NCI-H2029 (cell line): Measurements from ENCODE around the gene IL1RAP.

Experiments used
- DNase-seq: peaks from one replicate; lab custom pipeline; 2025; lab: John Stamatoyannopoulos, UW

Gene IL1RAP

DNA sequence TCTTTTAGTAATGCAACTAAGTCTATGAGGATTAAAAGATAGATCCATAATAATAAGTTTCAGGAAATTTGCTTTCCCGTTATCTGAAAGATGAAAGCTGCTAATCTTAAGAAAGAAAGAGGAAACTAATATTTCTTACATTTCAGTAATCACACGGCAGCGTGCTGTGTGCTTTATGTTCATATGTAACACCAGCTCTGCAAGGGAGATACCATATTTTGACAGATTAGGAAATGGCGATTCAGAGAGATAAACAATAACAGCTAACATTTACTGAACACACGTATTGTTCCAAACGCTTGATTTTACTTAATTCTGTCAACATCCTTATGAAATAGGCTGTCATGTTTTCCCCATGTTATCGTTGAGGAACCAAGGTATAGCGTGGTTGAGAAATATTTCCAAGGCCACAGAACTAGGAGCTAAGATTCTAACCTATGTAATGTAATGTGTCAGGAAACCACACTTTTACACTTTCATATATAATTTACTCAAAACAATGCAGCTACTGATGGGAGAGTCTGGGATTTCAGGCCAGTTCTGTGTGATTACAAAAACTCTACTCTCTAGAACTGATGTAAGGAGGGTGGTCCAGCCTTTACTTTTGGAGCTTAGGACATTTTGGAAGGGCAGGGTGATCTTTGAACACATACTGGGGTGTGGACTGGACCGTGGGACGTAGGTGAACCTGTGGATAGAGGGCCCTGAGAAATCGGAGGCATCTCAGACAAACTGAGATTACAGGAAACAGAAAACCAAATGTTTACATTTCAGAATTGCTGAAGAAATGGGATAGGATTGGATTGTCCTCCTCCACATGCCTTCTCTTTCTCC, 100.6 kb downstream of the IL1RAP start:
- DNase-seq, result no peak

DNA sequence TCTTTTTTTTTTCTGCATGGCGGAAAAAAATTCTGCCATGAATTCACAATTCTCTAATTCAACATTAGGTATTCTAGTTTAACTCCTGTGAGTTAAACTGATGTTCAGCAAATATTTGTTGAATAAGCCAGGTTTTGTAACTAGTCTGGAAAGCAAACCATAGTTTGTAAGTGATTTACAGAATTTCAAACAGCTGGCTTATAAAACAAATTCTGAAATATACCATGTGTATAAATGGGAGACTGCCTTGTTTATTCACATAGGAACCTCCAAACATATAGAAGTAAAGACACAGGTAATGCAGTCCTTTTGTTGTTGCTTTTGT, 101.1 kb downstream of the IL1RAP start:
- DNase-seq, result no peak

GRCh38 chr3:190615607-190616006, 101.7 kb downstream of the IL1RAP start:
- DNase-seq, result no peak

- no peak for DNase-seq
Observed at GRCh38 chr3:190616637-190617036, 102.8 kb downstream of the IL1RAP start.

DNA sequence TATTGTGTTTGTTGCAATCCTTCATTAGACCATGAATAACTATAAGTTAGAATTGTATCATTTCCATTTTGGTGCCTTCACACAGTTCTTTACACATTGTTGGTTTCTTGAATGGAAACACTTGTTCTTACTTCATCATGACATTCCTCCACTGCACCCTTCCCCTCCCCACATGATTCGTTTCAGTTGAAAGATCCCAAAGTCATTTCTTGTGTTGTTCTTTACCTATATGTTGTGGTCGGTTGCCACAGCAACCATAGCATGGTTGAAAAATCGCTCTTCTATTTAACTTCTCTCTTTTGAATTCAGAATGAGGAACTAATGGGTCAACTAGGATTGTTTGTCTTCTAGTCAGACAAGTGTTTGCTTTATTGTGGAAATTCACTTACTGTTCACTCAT, 103.3 kb downstream of the IL1RAP start:
- no peak for DNase-seq

GRCh38 chr3:190618330-190619030, 104.6 kb downstream of the IL1RAP start:
- DNase-seq, result no peak

DNA sequence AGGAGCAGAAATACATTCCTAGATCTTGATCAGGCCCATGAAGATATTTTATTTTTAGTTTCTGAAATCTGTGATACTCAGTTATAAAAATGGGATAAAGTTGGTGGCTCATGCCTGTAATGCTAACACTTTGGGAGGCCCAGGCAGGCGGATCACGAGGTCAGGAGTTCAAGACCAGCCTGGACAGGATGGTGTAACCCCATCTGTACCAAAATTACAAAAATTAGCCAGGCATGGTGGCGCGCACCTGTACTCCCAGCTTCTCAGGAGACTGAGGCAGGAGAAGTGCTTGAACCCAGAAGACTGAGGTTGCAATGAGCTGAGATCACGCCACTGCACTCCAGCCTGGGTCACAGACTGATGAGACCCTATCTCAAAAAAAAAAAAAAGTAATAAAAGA, 105.5 kb downstream of the IL1RAP start:
- no peak for DNase-seq

DNA sequence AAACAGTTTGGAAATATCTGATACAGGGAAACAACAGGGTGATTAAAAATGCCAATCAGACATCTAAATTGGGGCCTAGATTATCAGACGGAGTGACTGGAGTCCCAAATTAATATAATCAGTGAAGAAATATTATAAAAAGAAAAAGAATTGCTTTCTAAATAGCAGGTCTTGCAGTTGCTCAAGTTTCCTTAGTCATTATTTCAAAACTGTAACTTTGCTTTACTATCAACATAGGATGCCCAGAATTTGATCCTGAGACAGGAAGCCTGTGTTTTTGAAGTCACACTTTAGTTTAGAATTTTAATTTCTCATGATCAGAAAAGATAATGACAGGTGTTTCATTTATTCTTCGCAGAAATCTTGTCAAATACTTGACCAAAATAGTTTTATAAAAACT, 105.9 kb downstream of the IL1RAP start:
- no peak for DNase-seq

- DNase-seq, result no peak
Observed at GRCh38 chr3:190620886-190621608, 107.2 kb downstream of the IL1RAP start.

DNA sequence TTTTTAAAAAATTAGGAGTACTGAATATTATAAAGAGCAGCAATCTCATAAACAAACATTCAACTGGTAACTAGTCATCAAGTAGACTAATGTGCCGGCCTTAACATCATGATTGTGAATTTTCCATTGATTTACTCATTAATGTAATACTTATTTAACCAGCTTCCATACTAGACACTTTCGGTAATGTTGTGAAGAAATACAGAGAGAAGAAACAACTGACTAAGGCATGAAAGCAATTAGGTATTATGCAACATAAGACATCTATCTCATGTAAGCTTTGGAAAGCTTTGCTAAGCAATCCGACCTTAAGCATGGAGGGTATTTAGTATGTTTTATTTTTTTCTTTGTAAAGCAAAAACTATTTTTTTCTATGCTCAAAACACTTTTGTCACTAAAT, 108.0 kb downstream of the IL1RAP start:
- DNase-seq, result no peak

DNA sequence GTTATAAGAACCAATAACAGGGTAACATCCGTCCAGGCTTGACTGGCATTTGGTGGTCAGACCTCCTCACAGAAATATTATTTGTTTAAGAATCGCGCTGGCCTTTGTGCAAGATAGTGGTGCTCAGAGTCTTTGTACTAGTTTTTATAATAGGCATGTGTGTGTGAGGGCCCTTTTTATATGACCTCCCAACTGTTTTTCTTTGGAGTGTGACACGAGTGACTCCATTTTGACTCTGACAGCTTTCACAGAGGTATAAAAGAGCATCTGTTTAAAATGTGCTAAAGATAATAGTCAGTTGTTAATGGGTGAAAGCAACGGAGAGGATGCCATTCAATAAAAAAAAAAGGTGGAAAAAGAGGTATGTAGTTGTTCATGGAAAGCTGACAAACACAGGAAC, 110.4 kb downstream of the IL1RAP start:
- DNase-seq, result no peak

DNA sequence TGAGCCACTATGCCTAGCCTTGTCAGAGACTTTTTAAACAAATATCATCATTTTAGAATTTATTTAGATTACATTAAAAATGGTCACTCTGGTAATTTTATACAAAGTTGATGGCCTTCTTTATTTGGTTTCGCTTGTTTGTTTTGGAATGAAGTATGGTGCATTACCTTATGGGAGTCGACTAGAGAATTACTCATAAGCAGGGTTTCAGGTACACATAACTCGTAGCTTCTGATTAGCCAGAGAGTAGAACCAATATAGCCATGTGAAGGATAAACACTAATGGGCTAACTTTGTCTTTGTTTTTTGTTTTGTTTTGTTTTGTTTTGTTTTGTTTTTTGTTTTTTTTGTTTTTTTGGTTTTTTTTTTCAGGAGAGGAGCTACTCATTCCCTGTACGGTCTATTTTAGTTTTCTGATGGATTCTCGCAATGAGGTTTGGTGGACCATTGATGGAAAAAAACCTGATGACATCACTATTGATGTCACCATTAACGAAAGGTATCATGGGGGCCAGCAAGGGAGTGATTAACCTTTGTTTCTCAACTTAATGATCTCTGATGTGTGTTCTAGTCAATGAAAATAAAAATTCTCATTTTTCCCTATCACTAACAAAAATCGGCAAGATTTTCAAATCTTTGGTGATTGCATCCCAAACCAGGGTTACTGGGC, 113.2 kb downstream of the IL1RAP start:
- DNase-seq, result no peak

DNA sequence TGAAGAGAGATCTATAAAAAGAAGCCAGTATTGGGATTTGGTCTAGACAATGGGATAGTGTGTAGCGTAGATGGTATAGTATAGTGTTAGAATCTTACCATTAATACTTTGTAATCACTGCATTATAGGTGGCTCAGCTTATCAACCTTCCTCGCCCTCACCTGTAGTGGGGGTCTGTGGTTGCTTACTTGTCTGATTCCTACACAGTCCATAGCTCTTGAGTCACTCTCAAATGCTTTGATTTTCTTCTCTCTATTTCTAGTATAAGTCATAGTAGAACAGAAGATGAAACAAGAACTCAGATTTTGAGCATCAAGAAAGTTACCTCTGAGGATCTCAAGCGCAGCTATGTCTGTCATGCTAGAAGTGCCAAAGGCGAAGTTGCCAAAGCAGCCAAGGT, 115.2 kb downstream of the IL1RAP start:
- no peak for DNase-seq

DNA sequence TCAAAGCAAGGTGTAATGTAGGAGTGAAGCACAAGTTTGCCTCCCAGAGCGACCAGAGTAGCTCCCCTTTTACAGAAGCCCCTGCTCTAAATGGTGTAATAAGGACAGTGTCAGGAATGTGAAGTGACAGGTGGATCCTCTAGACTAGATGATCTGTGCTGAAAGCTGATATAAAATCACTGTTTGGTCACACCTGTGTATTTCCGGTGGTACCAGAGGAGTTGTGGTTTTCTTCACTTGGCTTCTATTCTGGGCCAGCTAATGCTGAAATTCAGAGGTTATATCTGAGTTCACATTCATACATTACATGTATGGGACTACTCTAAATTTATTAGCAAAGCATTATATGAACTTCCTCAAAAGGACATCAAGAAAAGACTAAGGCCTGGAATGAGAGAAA, 117.4 kb downstream of the IL1RAP start:
- DNase-seq, result no peak

GRCh38 chr3:190641564-190641963, 127.7 kb downstream of the IL1RAP start:
- DNase-seq, result no peak

- DNase-seq, result no peak
Observed at GRCh38 chr3:190642016-190642415, 128.1 kb downstream of the IL1RAP start.

DNA sequence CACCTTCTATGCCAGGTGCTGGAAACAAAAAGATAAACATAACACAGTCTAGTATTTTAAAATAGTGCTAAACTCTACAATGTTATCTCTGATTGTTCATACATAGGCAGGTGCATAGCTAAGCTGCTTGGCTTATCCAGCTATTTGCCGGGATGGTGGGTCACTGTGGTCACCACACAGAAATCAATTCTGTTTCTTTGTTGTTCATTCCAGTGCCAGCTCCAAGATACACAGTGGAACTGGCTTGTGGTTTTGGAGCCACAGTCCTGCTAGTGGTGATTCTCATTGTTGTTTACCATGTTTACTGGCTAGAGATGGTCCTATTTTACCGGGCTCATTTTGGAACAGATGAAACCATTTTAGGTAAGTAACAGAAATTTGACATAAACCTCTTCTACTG, 130.2 kb downstream of the IL1RAP start:
- DNase-seq, result no peak

DNA sequence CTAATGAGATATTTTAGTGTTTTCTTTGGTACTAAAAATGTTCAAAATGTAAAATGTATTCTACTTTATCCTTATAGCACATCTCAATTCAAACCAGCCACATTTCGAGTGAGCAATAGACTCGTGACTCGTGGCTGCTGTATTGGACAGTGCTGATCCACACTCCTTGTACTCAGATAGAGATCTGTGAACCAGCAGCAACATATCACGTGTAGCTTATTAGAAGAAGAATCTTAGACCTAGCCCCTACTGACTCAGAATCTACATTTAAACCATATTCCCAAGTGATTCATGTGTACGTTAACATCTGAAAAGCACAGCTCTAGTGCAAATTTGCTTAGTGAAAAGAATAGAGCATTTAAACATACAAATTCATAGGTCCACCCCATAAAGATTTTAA, 130.9 kb downstream of the IL1RAP start:
- DNase-seq, result no peak

DNA sequence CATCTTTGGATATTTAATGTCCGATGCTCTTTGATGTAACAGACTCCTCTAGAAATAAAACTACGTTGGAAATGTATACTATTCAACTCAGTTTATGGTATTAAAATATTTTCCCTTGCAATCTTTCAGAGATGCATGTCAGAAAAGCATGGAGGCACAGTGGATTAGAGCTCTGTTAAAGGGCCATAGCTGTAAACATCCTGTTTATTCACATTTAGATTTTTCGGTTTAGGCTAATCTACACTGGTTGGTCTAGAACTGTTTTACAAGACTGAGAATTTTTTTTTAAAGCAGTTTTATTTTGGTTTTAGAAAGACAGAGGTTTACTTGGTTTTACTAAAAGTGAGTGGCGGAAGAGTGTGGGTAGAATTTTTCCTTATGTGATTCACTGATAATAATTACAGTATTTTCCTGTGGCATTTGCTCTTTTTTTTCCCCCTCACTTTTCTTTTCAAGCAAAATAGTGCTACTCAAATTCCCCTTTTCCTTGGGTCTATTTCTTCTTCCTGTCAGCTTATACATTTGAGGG, 132.1 kb downstream of the IL1RAP start:
- no peak for DNase-seq

GRCh38 chr3:190646996-190647395, 133.1 kb downstream of the IL1RAP start:
- DNase-seq, result no peak

GRCh38 chr3:190655933-190656332, 142.0 kb downstream of the IL1RAP start:
- no peak for DNase-seq

GRCh38 chr3:190658106-190658505, 144.2 kb downstream of the IL1RAP start:
- DNase-seq, result no peak
